A673 (cell line): Measurements from ENCODE around the gene STX1A.

Experiments
- CTCF ChIP-seq: fragments of 300-800, 200-600 bp; sonication (generic); conservative IDR thresholded peaks from 2 replicates; pipeline ENCODE4 v1.5.1; 2017; ENCODE audit warnings: low read depth, mild to moderate bottlenecking, antibody characterized with exemption, low read length, moderate library complexity, mixed read lengths
- EZH2 ChIP-seq: fragments of 200-600 bp; sonication (generic); IDR thresholded peaks from 2 replicates; pipeline ENCODE4 v1.6.1; 2017; ENCODE audit warnings: borderline replicate concordance, low read depth, mild to moderate bottlenecking, mixed read lengths, antibody characterized with exemption, low read length; ENCODE audit not compliant: poor library complexity, severe bottlenecking

- TF ChIP-seq EZH2 (no peak), CTCF (no peak)
Observed at GRCh38 chr7:73671322-73671661, 48.2 kb downstream of the STX1A start.
